ENCODE results near the gene FARP2.
"Not testable (repeated sequence)": the region's sequence is repeated elsewhere in the genome, so short reads cannot be mapped to it uniquely, and the experiment has no call there.

Gene FARP2

GRCh38 chr2:241505781-241506201 is 149.7 kb downstream of the FARP2 start:
- no peak for DNase-seq (ENCODE audit: low read depth)

GRCh38 chr2:241506317-241506716 is 150.2 kb downstream of the FARP2 start:
- not testable (repeated sequence) for DNase-seq (ENCODE audit: low read depth)

- no peak for DNase-seq (ENCODE audit: low read depth)
Measured at GRCh38 chr2:241506793-241507429, 150.8 kb downstream of the FARP2 start.

GRCh38 chr2:241507430-241508239 is 151.6 kb downstream of the FARP2 start:
- no peak for DNase-seq (ENCODE audit: low read depth)

GRCh38 chr2:241508240-241509154 is 152.4 kb downstream of the FARP2 start, which contains the start of gene STK25:
Gene STK25 (minus strand): TSS chr2:241508584. CDS start chr2:241508035, 549 bp downstream.
- DNase-seq (ENCODE audit: low read depth), result peak; percentile 93

GRCh38 chr2:241509155-241509784 is 153.2 kb downstream of the FARP2 start:
- DNase-seq (ENCODE audit: low read depth), result no peak

- no peak for DNase-seq (ENCODE audit: low read depth)
Measured at GRCh38 chr2:241511091-241511741, 155.1 kb downstream of the FARP2 start.

GRCh38 chr2:241514553-241514952 is 158.5 kb downstream of the FARP2 start:
- no peak for DNase-seq (ENCODE audit: low read depth)

- DNase-seq (ENCODE audit: low read depth), result no peak
Measured at GRCh38 chr2:241514986-241515737, 159.1 kb downstream of the FARP2 start.

GRCh38 chr2:241516520-241516965 is 160.5 kb downstream of the FARP2 start:
- DNase-seq (ENCODE audit: low read depth), result no peak

- DNase-seq (ENCODE audit: low read depth), result no peak
Measured at GRCh38 chr2:241517297-241517696, 161.2 kb downstream of the FARP2 start.

- no peak for DNase-seq (ENCODE audit: low read depth)
Measured at GRCh38 chr2:241519669-241520068, 163.6 kb downstream of the FARP2 start.

GRCh38 chr2:241522477-241522876 is 166.4 kb downstream of the FARP2 start:
- no peak for DNase-seq (ENCODE audit: low read depth)

GRCh38 chr2:241525818-241526780 is 170.0 kb downstream of the FARP2 start:
- not testable (repeated sequence) for DNase-seq (ENCODE audit: low read depth)

GRCh38 chr2:241530571-241530970 is 174.5 kb downstream of the FARP2 start:
- no peak for DNase-seq (ENCODE audit: low read depth)

GRCh38 chr2:241531161-241531722 is 175.2 kb downstream of the FARP2 start:
- no peak for DNase-seq (ENCODE audit: low read depth)

GRCh38 chr2:241532168-241532567 is 176.1 kb downstream of the FARP2 start:
- no peak for DNase-seq (ENCODE audit: low read depth)

GRCh38 chr2:241532733-241533601 is 176.9 kb downstream of the FARP2 start:
- DNase-seq (ENCODE audit: low read depth), result no peak
